Astrocyte (in vitro differentiated cells and primary cell): ENCODE measurements around the gene TLR1. TPM values are rescaled to one million over a fixed set of nuclear protein-coding genes. Genes with fewer than 3 reads are reported as not detected.

Experiments
- total RNA-seq: library from RNA; stranded (reverse); gene quantifications from 2 replicates; pipeline ENCODE4 v1.2.1, GENCODE V29; 2021

The TLR1 gene
- total RNA-seq, 1 donor from 2014 or later = 0.54 TPM

Other genes starting within 250 kb of the TLR1 start
- 35.9 and 40.8 TPM in 2 replicates for gene KLF3, start 140.6 kb downstream of the TLR1 start, total RNA-seq
- not detected in 2 replicates for gene TLR10, start 21.8 kb downstream of the TLR1 start, total RNA-seq
- 3.1 and 3.8 TPM in 2 replicates for gene TLR6, start 52.0 kb upstream of the TLR1 start, total RNA-seq
- gene FAM114A1, start 63.0 kb upstream of the TLR1 start, total RNA-seq = 159 and 169 TPM in 2 replicates
- 0.59 and 1.1 TPM in 2 replicates for gene TMEM156, start 227.6 kb upstream of the TLR1 start, total RNA-seq